DND-41 (cell line): ENCODE measurements around the gene TTC24.

Source experiments
- ATAC-seq: fragments of 200-7000 bp; cut with Tn5 transposase; 3 replicates; pipeline ENCODE4 v1.9.1; 2021; ENCODE audit warnings: low read depth; ENCODE audit not compliant: insufficient read depth
- DNase-seq: peaks from one replicate; pipeline ENCODE4 v3.0.0-alpha.2; 2020
- H2AFZ ChIP-seq: 2 replicates; pipeline ENCODE4 v1.6.0; 2012; ENCODE audit warnings: low read depth, low read length
- H3K27ac ChIP-seq: 2 replicates; pipeline ENCODE4 v1.5.1; 2012; ENCODE audit warnings: low read length, inconsistent platforms
- H3K27me3 ChIP-seq: fragments of 200-600 bp; sonication (generic); 2 replicates; pipeline ENCODE4 v1.6.0; 2012; ENCODE audit warnings: low read length, mild to moderate bottlenecking, inconsistent platforms; ENCODE audit not compliant: insufficient read depth, poor library complexity
- H3K36me3 ChIP-seq: 2 replicates; pipeline ENCODE4 v1.5.1; 2012; ENCODE audit warnings: low read length, inconsistent platforms; ENCODE audit not compliant: insufficient read depth
- H3K4me1 ChIP-seq: 2 replicates; pipeline ENCODE4 v1.5.1; 2012; ENCODE audit warnings: mild to moderate bottlenecking, low read length; ENCODE audit not compliant: insufficient read depth
- H3K4me2 ChIP-seq: 2 replicates; pipeline ENCODE4 v1.6.0; 2012; ENCODE audit warnings: mild to moderate bottlenecking, moderate library complexity, low read length, inconsistent platforms; ENCODE audit not compliant: insufficient read depth
- H3K4me3 ChIP-seq, 2 experiments: fragments of 200-600 bp in 1 of 2; shearing (Covaris generic) in 1 of 2; 2 replicates each; pipeline ENCODE4 v1.5.1; 2012 to 2016; ENCODE audit warnings: inconsistent platforms in 2 of 2, low read length in 2 of 2, mild to moderate bottlenecking in 2 of 2, low read depth in 1 of 2, moderate library complexity in 1 of 2
- H3K79me2 ChIP-seq: 2 replicates; pipeline ENCODE4 v1.6.0; 2012; ENCODE audit warnings: low read length, inconsistent platforms; ENCODE audit not compliant: insufficient read depth
- H3K9ac ChIP-seq: 2 replicates; pipeline ENCODE4 v1.6.0; 2012; ENCODE audit warnings: low read depth, mild to moderate bottlenecking, inconsistent platforms, low read length, moderate library complexity
- H3K9me3 ChIP-seq: 2 replicates; pipeline ENCODE4 v1.5.1; 2012; ENCODE audit warnings: low read length, moderate library complexity, mild to moderate bottlenecking, inconsistent platforms; ENCODE audit not compliant: insufficient read depth, severe bottlenecking
- H4K20me1 ChIP-seq: 2 replicates; pipeline ENCODE4 v1.6.0; 2012; ENCODE audit warnings: low read length; ENCODE audit not compliant: insufficient read depth
- CTCF ChIP-seq: IDR thresholded peaks from 2 replicates; pipeline ENCODE4 v1.5.1; 2012; ENCODE audit warnings: borderline replicate concordance, low read length, moderate library complexity, mild to moderate bottlenecking; ENCODE audit not compliant: poor library complexity, severe bottlenecking; ENCODE audit errors: extremely low read depth
- EZH2 ChIP-seq: IDR thresholded peaks from 3 replicates; pipeline ENCODE4 v1.6.1; 2012; ENCODE audit warnings: borderline replicate concordance, low read depth, mild to moderate bottlenecking, moderate library complexity, low read length, inconsistent platforms; ENCODE audit not compliant: severe bottlenecking

TTC24 gene

GRCh38 chr1:156560585-156561163 lies 18.8 kb upstream of the TTC24 start:
- no peak overlapping the region for H2AFZ ChIP-seq
- TF ChIP-seq CTCF (no peak), EZH2 (no peak)
- no peaks in the 10 kb centered on the region for H4K20me1 ChIP-seq
- H3K27me3 ChIP-seq, result no peaks in the 10 kb centered on the region
- H3K9me3 ChIP-seq, result no peaks in the 10 kb centered on the region
- H3K4me3 ChIP-seq, result no peak overlapping the region
- no peak overlapping the region for H3K27ac ChIP-seq
- H3K4me2 ChIP-seq, result no peak overlapping the region
- H3K79me2 ChIP-seq, result no peaks in the 10 kb centered on the region
- H3K4me1 ChIP-seq, result no peaks in the 10 kb centered on the region
- peaks cover 72% of the 10 kb centered on the region for H3K36me3 ChIP-seq
- no peak overlapping the region for H3K9ac ChIP-seq
- no peak for ATAC-seq
- DNase-seq, result no peak

- peaks cover 66% of the 10 kb centered on the region for H3K36me3 ChIP-seq
- H3K27ac ChIP-seq, result no peak overlapping the region
- ATAC-seq, result no peak
- no peak overlapping the region for H2AFZ ChIP-seq
- H3K4me3 ChIP-seq, result no peak overlapping the region
- no peaks in the 10 kb centered on the region for H4K20me1 ChIP-seq
- no peaks in the 10 kb centered on the region for H3K4me1 ChIP-seq
- no peak overlapping the region for H3K9ac ChIP-seq
- H3K9me3 ChIP-seq, result no peaks in the 10 kb centered on the region
- DNase-seq, result no peak
- TF ChIP-seq CTCF (no peak), EZH2 (no peak)
- no peak overlapping the region for H3K4me2 ChIP-seq
- H3K27me3 ChIP-seq, result no peaks in the 10 kb centered on the region
- 0 out of 2 replicates have a peak, but pooled peaks cover 4% of the 10 kb centered on the region for H3K79me2 ChIP-seq
These were observed 14.0 kb upstream of the TTC24 start for GRCh38 chr1:156565519-156565918.

GRCh38 chr1:156566436-156566835 lies 13.1 kb upstream of the TTC24 start:
- peaks cover 12% of the 10 kb centered on the region for H3K79me2 ChIP-seq
- DNase-seq, result no peak
- no peak overlapping the region for H3K9ac ChIP-seq
- H3K27me3 ChIP-seq, result no peaks in the 10 kb centered on the region
- no peaks in the 10 kb centered on the region for H3K9me3 ChIP-seq
- H3K36me3 ChIP-seq, result peaks cover 59% of the 10 kb centered on the region
- peaks cover 8% of the 10 kb centered on the region for H3K4me1 ChIP-seq
- no peak overlapping the region for H2AFZ ChIP-seq
- no peak for ATAC-seq
- H3K4me3 ChIP-seq, result no peak overlapping the region
- H3K4me2 ChIP-seq, result no peak overlapping the region
- H3K27ac ChIP-seq, result no peak overlapping the region
- no peak for TF ChIP-seq CTCF
- no peak for TF ChIP-seq EZH2
- no peaks in the 10 kb centered on the region for H4K20me1 ChIP-seq
